Kidney (tissue), 14 donors: ENCODE results near the gene RPS10. TPM values are rescaled to one million over a fixed set of nuclear protein-coding genes. Genes with fewer than 3 reads are reported as not detected.

Experiments used
- DNase-seq, 5 donors: peaks; one replicate each; pipeline ENCODE4 v3.0.0-alpha.2; 2013 to 2020
- FAIRE-seq: peaks from 2 replicates; lab custom pipeline; 2012; peaks lifted over from hg19 to GRCh38; lab: Jason Lieb, UNC
- H3K27ac ChIP-seq, 2 donors: one replicate each; pipeline ENCODE4 v1.7.0; 2013; ENCODE audit warnings: low read depth in 2 of 2, low read length in 2 of 2, inconsistent platforms in 1 of 2
- H3K27me3 ChIP-seq: one replicate; pipeline ENCODE4 v1.7.1; 2013; ENCODE audit warnings: low read length, inconsistent platforms; ENCODE audit not compliant: control insufficient read depth, insufficient read depth
- H3K36me3 ChIP-seq, 3 donors: one replicate each; pipeline versions ENCODE4 v1.7.0 to v1.7.1; 2013; ENCODE audit warnings: low read length in 3 of 3, control low read depth in 1 of 3, inconsistent platforms in 1 of 3; ENCODE audit not compliant: insufficient read depth in 3 of 3, control insufficient read depth in 2 of 3
- H3K4me1 ChIP-seq, 3 donors: one replicate each; pipeline versions ENCODE4 v1.7.0 to v1.7.1; 2013; ENCODE audit warnings: low read length in 3 of 3, inconsistent platforms in 1 of 3, low read depth in 1 of 3; ENCODE audit not compliant: control insufficient read depth in 2 of 3, insufficient read depth in 2 of 3
- H3K4me3 ChIP-seq, 3 donors: one replicate each; pipeline versions ENCODE4 v1.7.0 to v1.8.1; 2013; ENCODE audit warnings: low read length in 3 of 3, control low read depth in 1 of 3, inconsistent platforms in 1 of 3
- H3K9ac ChIP-seq, 3 donors: one replicate each; pipeline versions ENCODE4 v1.7.0 to v1.7.1; 2013; ENCODE audit warnings: low read length in 3 of 3, control low read depth in 1 of 3, inconsistent platforms in 1 of 3
- H3K9me3 ChIP-seq, 3 donors: one replicate each; pipeline versions ENCODE4 v1.7.0 to v1.7.1; 2013; ENCODE audit warnings: low read length in 3 of 3, control low read depth in 1 of 3, inconsistent platforms in 1 of 3; ENCODE audit not compliant: control insufficient read depth in 2 of 3, insufficient read depth in 1 of 3
- CTCF ChIP-seq: IDR thresholded peaks from 3 replicates; pipeline ENCODE4 v1.5.1; 2012; ENCODE audit warnings: mild to moderate bottlenecking, moderate library complexity, borderline replicate concordance; ENCODE audit not compliant: insufficient read depth; ENCODE audit errors: extremely low read depth
- intact Hi-C: fragments of 100-400 bp; cut with DNase I; formaldehyde crosslinking; loops from one replicate; pipeline ENCODE4 v1.11.1; 2022
- polyA plus RNA-seq: library from polyadenylated mRNA; stranded (reverse); fragments of 350-450 nt; fragmentation: Illumina TruSeq; extraction: RNeasy Lipid Tissue Mini Kit (QIAGEN cat#74804); gene quantifications from one replicate; pipeline ENCODE4 v1.2.3, GENCODE V29; 2014; ENCODE audit warnings: low read depth, low replicate concordance; ENCODE audit not compliant: insufficient read depth
- total RNA-seq: library from RNA; stranded (reverse); fragmentation: NEBNext Ultra II Directional; extraction: Animal tissue kit (Norgen Biotek cat#: 25700); gene quantifications from one replicate; pipeline ENCODE4 v1.2.1, GENCODE V29; 2021
- donor health status: control.
- donor health status: control.
- donor health status: control.
- donor health status: control.
- donor health status: control.
- donor health status: DM: yes; HTN: yes; CAD: no.
- donor health status: Normal renal cell carcinoma (clear cell type).

RPS10 gene
- total and polyA plus RNA-seq, 2 donors from 2014 or later = 1,138 to 2,105 TPM

- no peaks in the 10 kb centered on the region for H3K9me3 ChIP-seq
- intact Hi-C loops = no loop called here
- peaks cover 0 to 11% (median 7%) of the 10 kb centered on the region in 3 donors for H3K4me1 ChIP-seq
- TF ChIP-seq CTCF = no peak
- no peak overlapping the region for H3K27ac ChIP-seq
- no peaks in the 10 kb centered on the region for H3K27me3 ChIP-seq
- H3K4me3 ChIP-seq = no peak overlapping the region
- H3K36me3 ChIP-seq = no peaks in the 10 kb centered on the region
- no peak for FAIRE-seq
- no peak for DNase-seq
- no peak overlapping the region for H3K9ac ChIP-seq
Observed at GRCh38 chr6:34393966-34394305, 31.9 kb downstream of the RPS10 start.

- DNase-seq (no peak), FAIRE-seq (no peak)
- Histone ChIP-seq H3K9ac (peak overlapping the region in 2 of 3 donors; percentile 47 to 75), H3K27ac (peak overlapping the region; percentile 86 to 87), H3K36me3 (no peaks in the 10 kb centered on the region), H3K4me1 (peaks cover 0 to 11% (median 7%) of the 10 kb centered on the region in 3 donors), H3K9me3 (no peaks in the 10 kb centered on the region), H3K27me3 (no peaks in the 10 kb centered on the region), H3K4me3 (peak overlapping the region; percentile 65 to 90 (median 77))
- intact Hi-C loops = no loop called here
- no peak for TF ChIP-seq CTCF
Observed at GRCh38 chr6:34393191-34393965, 32.5 kb downstream of the RPS10 start.

- FAIRE-seq (no peak), DNase-seq (peak; percentile 97 to 99 (median 98))
- Histone ChIP-seq H3K36me3 (no peaks in the 10 kb centered on the region), H3K27ac (peak within 1 kb of the TSS; percentile 86 to 91), H3K4me1 (peaks cover 0 to 14% (median 11%) of the 10 kb centered on the region in 3 donors), H3K9ac (peak within 1 kb of the TSS; percentile 54 to 89 (median 78)), H3K27me3 (no peaks in the 10 kb centered on the region), H3K9me3 (no peaks in the 10 kb centered on the region), H3K4me3 (peak within 1 kb of the TSS; percentile 76 to 90 (median 77))
- intact Hi-C loops = no loop called here
- peak; percentile 75 for TF ChIP-seq CTCF
Observed at GRCh38 chr6:34392497-34393190, 33.2 kb downstream of the RPS10 start, which contains the start of gene NUDT3. Gene NUDT3, minus strand, starts transcription at chr6:34392669. Its CDS starts 307 bp downstream, at chr6:34392362.
